K562 (cell line): ENCODE results near the gene TOGARAM2. TPM values are rescaled to one million over a fixed set of nuclear protein-coding genes. Genes with fewer than 3 reads are reported as not detected.

Source experiments
- GATAD2B ChIP-seq: fragments of 450-650 bp; IDR thresholded peaks from 2 replicates; pipeline ENCODE4 v1.6.1; 2017; ENCODE audit warnings: mild to moderate bottlenecking, borderline replicate concordance
- NRF1 ChIP-seq, 2 experiments: fragments of 450-650 bp; IDR thresholded peaks in 1 of 2; conservative IDR thresholded peaks in 1 of 2; 2 replicates each; pipeline ENCODE4 v1.6.1; 2014; ENCODE audit warnings: mild to moderate bottlenecking in 2 of 2
- SMAD4 ChIP-seq: fragments of 250-450 bp; sonication (Bioruptor Pico); conservative IDR thresholded peaks from 2 replicates; pipeline ENCODE4 v1.8.0; 2021; ENCODE audit warnings: inconsistent platforms, mild to moderate bottlenecking, moderate library complexity
- ZNF507 ChIP-seq: conservative IDR thresholded peaks from 2 replicates; pipeline ENCODE4 v1.6.1; 2017; ENCODE audit warnings: missing genetic modification characterization, missing compliant biosample characterization
- polyA plus RNA-seq, 8 experiments: library from polyadenylated mRNA; depleted of rRNA in 4 of 8; stranded (reverse) in 5 of 8; unstranded in 3 of 8; fragments of >200 nt; fragmentation: Nextera tagmentation in 2 of 8; fragmentation: Illumina TruSeq in 1 of 8; extraction: Ambion mirVana in 2 of 8; extraction: Trizol in 1 of 8; gene quantifications; 2 replicates each; pipeline versions ENCODE4 v1.2.1 to v1.2.3, GENCODE V29; 2011 to 2014; ENCODE audit warnings: inconsistent platforms in 1 of 8, missing spikeins in 1 of 8
- total RNA-seq, 7 experiments: library from RNA; depleted of rRNA in 6 of 7; stranded (reverse); fragments of >200 nt in 6 of 7; fragmentation: Illumina TruSeq in 2 of 7; extraction: Trizol in 2 of 7; gene quantifications; 2 replicates each; pipeline versions ENCODE4 v1.2.1 to v1.2.3, GENCODE V29; 2011 to 2021; ENCODE audit warnings: low replicate concordance in 1 of 7
- TF ChIP-seq, protein P1 (sequence below), 2 experiments: fragments of 450-650 bp; IDR thresholded peaks; 2 replicates each; pipeline ENCODE4 v1.6.1; 2018; ENCODE audit warnings: mild to moderate bottlenecking in 2 of 2, low read depth in 1 of 2; ENCODE audit not compliant: partially characterized antibody in 2 of 2
- TF ChIP-seq, protein P2 (sequence below), 2 experiments: fragments of 450-650 bp in 1 of 2; sonication (generic) in 1 of 2; formaldehyde crosslinking in 1 of 2; IDR thresholded peaks; 2 replicates each; pipeline versions ENCODE4 v1.7.1 to v1.9.0; 2016 to 2022; ENCODE audit warnings: inconsistent platforms in 1 of 2, mild to moderate bottlenecking in 1 of 2, missing genetic modification reagents in 1 of 2

Gene TOGARAM2
- total and polyA plus RNA-seq, 9 of the 15 experiments (the other 6 are each of a cell fraction or from before 2014, with no cell fraction given), result not detected

DNA sequence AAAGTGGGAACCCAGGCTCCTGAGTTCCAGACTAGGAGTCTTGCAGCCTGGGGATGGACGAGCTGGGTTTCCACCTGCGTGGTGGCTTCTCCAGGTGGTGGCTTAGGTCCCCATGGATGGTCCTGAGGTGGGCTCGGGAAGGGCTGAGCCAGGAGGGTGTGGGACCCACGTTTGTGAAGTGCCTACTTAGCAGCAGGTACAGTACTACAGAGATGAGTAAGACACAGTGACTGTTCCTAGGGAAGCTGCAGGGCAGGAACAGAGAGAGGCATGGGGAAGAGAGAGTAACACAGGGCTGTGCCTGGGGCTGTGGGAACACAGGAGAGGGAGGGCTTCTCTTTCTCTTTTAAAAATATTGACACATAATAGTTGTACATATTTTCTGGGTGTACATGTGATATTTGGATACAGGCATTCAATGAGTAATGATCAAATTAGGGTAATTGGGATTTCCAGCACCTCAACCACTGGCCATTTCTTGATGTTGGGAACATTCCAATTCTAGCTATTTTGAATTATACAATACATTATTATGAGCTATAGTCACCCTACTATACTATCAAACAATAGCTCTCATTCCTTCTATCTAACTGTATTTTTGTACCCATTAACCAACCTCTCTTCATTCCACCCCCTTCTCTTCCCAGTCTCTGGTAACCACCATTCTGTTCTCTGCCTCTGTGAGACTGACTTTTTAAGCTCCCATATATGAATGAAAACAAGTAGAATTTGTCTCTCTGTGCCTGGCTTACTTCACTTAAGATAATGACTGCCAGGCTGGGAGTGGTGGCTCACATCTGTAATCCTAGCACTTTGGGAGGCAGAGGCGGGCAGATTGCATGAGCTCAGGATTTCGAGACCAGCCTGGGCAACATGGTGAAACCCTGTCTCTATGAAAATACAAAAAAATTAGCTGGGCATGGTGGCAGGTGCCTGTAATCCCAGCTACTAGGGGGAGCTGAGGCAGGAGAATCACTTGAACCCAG is 15.0 kb downstream of the TOGARAM2 start (continued):
- TF ChIP-seq, protein P1, sequence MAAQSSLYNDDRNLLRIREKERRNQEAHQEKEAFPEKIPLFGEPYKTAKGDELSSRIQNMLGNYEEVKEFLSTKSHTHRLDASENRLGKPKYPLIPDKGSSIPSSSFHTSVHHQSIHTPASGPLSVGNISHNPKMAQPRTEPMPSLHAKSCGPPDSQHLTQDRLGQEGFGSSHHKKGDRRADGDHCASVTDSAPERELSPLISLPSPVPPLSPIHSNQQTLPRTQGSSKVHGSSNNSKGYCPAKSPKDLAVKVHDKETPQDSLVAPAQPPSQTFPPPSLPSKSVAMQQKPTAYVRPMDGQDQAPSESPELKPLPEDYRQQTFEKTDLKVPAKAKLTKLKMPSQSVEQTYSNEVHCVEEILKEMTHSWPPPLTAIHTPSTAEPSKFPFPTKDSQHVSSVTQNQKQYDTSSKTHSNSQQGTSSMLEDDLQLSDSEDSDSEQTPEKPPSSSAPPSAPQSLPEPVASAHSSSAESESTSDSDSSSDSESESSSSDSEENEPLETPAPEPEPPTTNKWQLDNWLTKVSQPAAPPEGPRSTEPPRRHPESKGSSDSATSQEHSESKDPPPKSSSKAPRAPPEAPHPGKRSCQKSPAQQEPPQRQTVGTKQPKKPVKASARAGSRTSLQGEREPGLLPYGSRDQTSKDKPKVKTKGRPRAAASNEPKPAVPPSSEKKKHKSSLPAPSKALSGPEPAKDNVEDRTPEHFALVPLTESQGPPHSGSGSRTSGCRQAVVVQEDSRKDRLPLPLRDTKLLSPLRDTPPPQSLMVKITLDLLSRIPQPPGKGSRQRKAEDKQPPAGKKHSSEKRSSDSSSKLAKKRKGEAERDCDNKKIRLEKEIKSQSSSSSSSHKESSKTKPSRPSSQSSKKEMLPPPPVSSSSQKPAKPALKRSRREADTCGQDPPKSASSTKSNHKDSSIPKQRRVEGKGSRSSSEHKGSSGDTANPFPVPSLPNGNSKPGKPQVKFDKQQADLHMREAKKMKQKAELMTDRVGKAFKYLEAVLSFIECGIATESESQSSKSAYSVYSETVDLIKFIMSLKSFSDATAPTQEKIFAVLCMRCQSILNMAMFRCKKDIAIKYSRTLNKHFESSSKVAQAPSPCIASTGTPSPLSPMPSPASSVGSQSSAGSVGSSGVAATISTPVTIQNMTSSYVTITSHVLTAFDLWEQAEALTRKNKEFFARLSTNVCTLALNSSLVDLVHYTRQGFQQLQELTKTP (IDR thresholded peaks at IDR 0.05; ENCODE audit: low read depth in 1 of 2, partially characterized antibody in 2 of 2), result no peak
- no peak for TF ChIP-seq ZNF507 (tag)
- TF ChIP-seq SMAD4 (CRISPR knock-in tag), result no peak
- TF ChIP-seq, protein P2, sequence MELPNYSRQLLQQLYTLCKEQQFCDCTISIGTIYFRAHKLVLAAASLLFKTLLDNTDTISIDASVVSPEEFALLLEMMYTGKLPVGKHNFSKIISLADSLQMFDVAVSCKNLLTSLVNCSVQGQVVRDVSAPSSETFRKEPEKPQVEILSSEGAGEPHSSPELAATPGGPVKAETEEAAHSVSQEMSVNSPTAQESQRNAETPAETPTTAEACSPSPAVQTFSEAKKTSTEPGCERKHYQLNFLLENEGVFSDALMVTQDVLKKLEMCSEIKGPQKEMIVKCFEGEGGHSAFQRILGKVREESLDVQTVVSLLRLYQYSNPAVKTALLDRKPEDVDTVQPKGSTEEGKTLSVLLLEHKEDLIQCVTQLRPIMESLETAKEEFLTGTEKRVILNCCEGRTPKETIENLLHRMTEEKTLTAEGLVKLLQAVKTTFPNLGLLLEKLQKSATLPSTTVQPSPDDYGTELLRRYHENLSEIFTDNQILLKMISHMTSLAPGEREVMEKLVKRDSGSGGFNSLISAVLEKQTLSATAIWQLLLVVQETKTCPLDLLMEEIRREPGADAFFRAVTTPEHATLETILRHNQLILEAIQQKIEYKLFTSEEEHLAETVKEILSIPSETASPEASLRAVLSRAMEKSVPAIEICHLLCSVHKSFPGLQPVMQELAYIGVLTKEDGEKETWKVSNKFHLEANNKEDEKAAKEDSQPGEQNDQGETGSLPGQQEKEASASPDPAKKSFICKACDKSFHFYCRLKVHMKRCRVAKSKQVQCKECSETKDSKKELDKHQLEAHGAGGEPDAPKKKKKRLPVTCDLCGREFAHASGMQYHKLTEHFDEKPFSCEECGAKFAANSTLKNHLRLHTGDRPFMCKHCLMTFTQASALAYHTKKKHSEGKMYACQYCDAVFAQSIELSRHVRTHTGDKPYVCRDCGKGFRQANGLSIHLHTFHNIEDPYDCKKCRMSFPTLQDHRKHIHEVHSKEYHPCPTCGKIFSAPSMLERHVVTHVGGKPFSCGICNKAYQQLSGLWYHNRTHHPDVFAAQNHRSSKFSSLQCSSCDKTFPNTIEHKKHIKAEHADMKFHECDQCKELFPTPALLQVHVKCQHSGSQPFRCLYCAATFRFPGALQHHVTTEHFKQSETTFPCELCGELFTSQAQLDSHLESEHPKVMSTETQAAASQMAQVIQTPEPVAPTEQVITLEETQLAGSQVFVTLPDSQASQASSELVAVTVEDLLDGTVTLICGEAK (IDR thresholded peaks at IDR 0.05), result no peak
- TF ChIP-seq, protein P2 (CRISPR knock-in tag; IDR thresholded peaks at IDR 0.05), result no peak
- TF ChIP-seq GATAD2B, result no peak
- TF ChIP-seq NRF1 (conservative IDR thresholded peaks at IDR 0.05 in 1 of 2, IDR thresholded peaks at IDR 0.05 in 1 of 2), result no peak
